ENCODE data around the gene PON3. TPM values are rescaled to one million over a fixed set of nuclear protein-coding genes. Genes with fewer than 3 reads are reported as not detected.

PON3 gene
- polyA plus RNA-seq (2014; cell fraction: cytosol; rRNA removed), result not detected in 2 replicates
- 0.32 TPM in 1 of 2 replicates, not detected in the other for polyA plus RNA-seq (2014; cell fraction: nucleus; rRNA removed)

GRCh38 chr7:95396136-95397032, at the start of gene PON3:
Gene PON3, minus strand, starts transcription at chr7:95396375. Its CDS starts 25 bp downstream, at chr7:95396350.
- DNase-seq (ENCODE audit: low spot score), result no peak

DNA sequence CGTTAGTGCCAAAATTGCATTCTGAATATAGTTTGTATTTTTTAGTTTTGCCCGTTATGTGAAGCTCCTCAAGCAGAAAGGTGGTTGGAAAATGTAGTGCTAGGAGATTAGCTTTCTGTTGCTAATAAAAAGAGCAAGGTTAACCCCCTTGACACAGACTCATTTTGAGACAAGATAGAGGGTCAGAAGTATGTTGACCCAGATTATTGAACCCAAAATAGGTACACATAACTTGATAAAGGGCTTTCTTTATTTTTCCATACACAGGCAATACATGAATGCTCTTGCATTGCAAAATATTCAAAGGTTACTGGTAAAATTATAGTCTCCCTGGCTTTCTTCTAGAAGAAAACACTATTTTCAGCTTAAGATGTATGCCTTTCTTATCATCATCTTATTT, 48.6 kb upstream of the PON3 start:
- DNase-seq (ENCODE audit: low spot score), result no peak

GRCh38 chr7:95441042-95441823, 45.1 kb upstream of the PON3 start:
- DNase-seq (ENCODE audit: low spot score), result no peak

GRCh38 chr7:95440394-95441038, 44.3 kb upstream of the PON3 start:
- DNase-seq (ENCODE audit: low spot score), result no peak

- DNase-seq (ENCODE audit: low spot score), result no peak
These were observed 40.2 kb upstream of the PON3 start for GRCh38 chr7:95436407-95436806.

DNA sequence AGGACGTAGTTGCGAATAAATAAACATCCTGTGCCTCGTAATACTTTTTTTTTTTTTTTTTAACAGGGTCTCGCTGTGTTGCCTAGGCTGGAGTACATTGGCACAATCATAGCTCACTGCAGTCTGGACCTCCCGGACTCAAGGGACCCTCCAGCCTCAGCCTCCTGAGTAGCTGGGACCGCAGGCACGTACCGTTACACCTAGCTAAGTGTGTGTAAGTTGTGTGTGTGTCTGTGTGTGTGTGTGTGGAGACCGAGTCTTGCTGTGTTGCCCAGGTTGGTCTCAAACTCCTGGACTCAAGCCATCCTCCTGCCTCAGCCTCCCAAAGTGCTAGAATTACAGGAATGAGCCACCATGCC, 39.2 kb upstream of the PON3 start:
- DNase-seq (ENCODE audit: low spot score), result no peak

GRCh38 chr7:95434557-95435421, 38.6 kb upstream of the PON3 start, which contains the start of gene PON2:
Gene PON2, minus strand, starts transcription at chr7:95435028. Its CDS starts 77 bp downstream, at chr7:95434951.
- peak; percentile 75 for DNase-seq (ENCODE audit: low spot score)

- no peak for DNase-seq (ENCODE audit: low spot score)
These were observed 37.9 kb upstream of the PON3 start for GRCh38 chr7:95433952-95434556.

GRCh38 chr7:95433129-95433528, 37.0 kb upstream of the PON3 start:
- no peak for DNase-seq (ENCODE audit: low spot score)

DNA sequence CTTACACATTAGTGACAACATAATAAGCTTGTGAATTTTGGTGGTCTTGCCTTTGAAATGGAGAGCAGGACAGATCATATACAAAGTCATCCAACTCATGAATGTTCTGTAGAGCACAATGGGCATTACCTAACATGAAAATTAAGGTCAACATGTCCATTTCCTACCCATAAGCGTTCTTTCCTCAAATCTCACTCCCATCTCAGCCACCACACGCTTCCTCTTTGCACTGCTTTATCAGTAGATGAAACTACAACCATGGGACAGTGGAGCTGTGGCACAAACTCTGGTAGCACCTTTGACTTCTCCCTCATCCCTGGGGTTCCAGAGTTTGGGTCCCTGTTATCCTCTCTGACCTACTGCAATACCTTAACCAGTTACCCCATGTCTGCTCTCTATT, 36.4 kb upstream of the PON3 start:
- DNase-seq (ENCODE audit: low spot score), result no peak

- DNase-seq (ENCODE audit: low spot score), result no peak
These were observed 34.7 kb upstream of the PON3 start for GRCh38 chr7:95430864-95431263.

DNA sequence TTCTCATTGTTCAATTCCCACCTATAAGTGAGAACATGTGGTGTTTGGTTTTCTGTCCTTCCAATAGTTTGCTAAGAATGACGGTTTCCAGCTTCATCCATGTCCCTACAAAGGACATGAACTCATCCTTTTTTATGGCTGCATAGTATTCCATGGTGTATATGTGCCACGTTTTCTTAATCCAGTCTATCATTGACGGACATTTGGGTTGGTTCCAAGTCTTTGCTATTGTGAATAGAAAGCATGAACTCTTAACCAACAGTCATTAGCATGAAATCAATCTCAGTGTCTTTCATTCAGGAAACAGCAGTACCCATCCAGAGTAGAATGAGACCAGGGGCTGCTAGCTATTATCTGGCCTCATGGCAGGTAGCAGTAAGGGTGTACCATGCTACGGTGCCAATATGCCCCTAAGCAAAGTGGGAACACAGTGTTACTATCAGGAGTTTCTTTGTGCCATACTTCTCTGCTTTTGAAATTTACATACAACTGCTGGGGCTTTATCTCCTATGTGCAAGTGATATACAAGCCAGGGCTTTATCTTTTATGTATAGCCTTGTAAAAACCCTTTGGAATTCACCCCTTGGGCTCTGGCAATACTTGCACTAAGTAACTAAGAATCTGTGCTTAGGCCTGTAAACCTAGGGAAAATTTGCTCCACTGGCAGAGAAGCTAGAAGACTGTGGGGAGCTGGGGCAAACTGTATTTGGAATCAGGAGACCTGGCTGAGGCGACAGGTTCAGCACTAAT, 33.2 kb upstream of the PON3 start:
- DNase-seq (ENCODE audit: low spot score), result no peak

GRCh38 chr7:95427914-95428516, 31.8 kb upstream of the PON3 start:
- no peak for DNase-seq (ENCODE audit: low spot score)

- DNase-seq (ENCODE audit: low spot score), result no peak
These were observed 31.0 kb upstream of the PON3 start for GRCh38 chr7:95427166-95427565.

GRCh38 chr7:95425694-95426093, 29.5 kb upstream of the PON3 start:
- no peak for DNase-seq (ENCODE audit: low spot score)

DNA sequence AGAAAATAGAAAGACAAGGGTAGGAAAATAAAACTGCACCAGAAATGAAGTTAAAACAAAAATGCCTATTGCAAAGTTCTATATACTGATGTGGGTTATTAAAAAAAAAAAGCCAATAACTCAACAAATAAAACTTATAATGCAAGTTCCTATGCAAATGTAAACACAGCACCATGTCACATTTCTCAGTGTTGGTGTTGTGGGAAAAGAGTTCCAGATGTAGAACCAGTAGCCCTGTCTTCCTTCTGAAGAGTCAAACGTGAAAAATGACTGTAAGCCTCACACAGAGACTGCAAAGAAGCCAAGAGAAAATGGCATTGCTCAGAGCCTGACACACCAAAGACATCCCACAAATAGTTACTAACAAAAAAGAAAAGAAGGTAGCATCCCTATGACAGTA, 28.5 kb upstream of the PON3 start:
- DNase-seq (ENCODE audit: low spot score), result no peak

DNA sequence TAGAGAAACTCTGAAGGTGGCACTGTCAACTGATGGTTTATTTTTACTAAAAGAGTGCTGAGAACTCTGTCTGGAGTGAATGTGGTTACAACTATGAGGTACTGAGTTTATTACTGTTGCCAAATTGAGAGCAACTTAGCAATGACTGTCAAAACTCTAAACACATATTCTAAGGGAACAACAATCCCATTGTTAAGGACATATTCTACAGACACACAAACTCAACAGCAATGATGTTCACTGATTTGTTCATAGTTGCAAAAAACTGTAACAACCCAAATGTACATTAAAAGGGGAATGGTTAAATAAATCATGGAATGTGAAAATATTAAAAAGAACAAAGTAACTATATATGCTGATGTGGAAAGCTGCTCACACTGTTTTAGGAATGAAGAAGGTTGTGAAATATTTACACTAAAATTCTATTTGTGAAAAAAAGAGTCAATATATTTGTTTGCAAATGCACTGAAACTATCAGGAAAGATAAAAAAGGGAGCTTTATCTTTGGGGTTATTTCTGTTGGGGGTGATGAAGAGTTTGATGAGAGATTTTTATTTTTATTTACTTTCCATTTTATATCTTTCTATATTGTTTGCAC, 25.8 kb upstream of the PON3 start:
- DNase-seq (ENCODE audit: low spot score), result no peak

DNA sequence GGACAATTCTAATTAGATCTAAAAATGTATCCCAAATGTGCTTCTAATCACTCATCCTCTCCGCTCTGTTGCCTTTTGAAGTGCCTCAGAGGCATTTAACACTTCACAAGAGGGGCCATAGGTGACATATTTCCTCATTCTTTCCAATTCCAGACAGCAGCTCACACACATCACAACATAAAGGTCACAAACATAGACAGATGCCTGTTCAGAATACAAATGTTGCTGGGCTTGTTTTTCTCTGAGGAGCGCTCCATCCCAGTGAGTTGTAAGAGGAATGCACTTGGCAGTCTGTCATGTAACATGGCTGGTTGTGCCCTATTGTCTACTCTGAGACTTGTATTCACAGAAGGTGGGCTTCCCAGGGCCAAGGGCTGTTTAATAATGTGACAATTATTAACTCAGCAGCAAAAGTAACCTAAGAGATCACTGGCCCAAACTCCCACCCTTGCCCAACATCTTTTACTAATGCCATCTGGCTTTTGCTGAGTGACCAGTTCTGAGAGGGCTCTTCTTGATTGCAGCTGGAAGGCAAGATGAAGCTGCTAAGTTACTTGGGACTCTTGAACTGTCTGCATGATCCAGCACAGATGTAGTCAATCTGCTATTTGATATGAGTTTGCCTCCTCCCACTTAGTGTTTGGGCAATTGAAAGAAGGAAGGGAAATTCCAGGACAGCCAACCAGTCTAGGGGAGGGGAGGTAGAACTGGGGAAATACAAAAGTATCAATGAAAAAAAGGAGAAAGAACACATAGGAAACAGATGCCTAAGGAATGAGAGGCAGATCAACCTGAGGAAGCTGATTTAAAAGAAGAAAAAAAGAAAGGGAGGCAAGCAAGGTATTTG, 25.0 kb upstream of the PON3 start:
- peak; percentile 16 for DNase-seq (ENCODE audit: low spot score)

Measured in SK-N-DZ (cell line).